ENCODE results near the gene ZNF786. TPM values are rescaled to one million over a fixed set of nuclear protein-coding genes. Genes with fewer than 3 reads are reported as not detected.
A peak's percentile ranks its signal among the peaks of the same experiment; 100 is the strongest.
"Not testable (repeated sequence)": the region's sequence is repeated elsewhere in the genome, so short reads cannot be mapped to it uniquely, and the experiment has no call there.

The ZNF786 gene
- total and polyA plus RNA-seq, 7 donors = 2.1 to 4.4 (median 3.1) TPM

- Histone ChIP-seq H3K4me1 (no peaks in the 10 kb centered on the region), H3K27ac (no peak overlapping the region), H3K4me3 (no peak overlapping the region), H3K9me3 (no peaks in the 10 kb centered on the region), H3K36me3 (ENCODE audit: insufficient read depth in 1 of 2, low read depth in 1 of 2) (no peaks in the 10 kb centered on the region), H3K27me3 (ENCODE audit: insufficient read depth in 3 of 3, low read length in 2 of 3) (no peaks in the 10 kb centered on the region)
- intact Hi-C loops (cut with DNase I) = no loop called here
- no peak for ATAC-seq
- TF ChIP-seq CTCF (IDR thresholded peaks at IDR 0.05) = no peak
- DNase-seq = no peak
- WGBS, 3 donors = 79 to 84% (median 79%) methylated on average over 6 of the region's 6 CpGs
These were observed 8.5 kb upstream of the ZNF786 start for GRCh38 chr7:149099058-149099457.

GRCh38 chr7:149097088-149097487, 6.6 kb upstream of the ZNF786 start:
- Histone ChIP-seq H3K4me1 (no peaks in the 10 kb centered on the region), H3K27me3 (ENCODE audit: insufficient read depth in 3 of 3, low read length in 2 of 3) (no peaks in the 10 kb centered on the region), H3K4me3 (no peak overlapping the region), H3K36me3 (ENCODE audit: insufficient read depth in 1 of 2, low read depth in 1 of 2) (no peaks in the 10 kb centered on the region), H3K9me3 (no peaks in the 10 kb centered on the region), H3K27ac (no peak overlapping the region)
- TF ChIP-seq CTCF (IDR thresholded peaks at IDR 0.05) = no peak
- ATAC-seq (no peak), DNase-seq (no peak)
- intact Hi-C loops (cut with DNase I) = no loop called here
- WGBS, 3 donors = 74 to 80% (median 78%) methylated on average over 4 of the region's 4 CpGs

- Histone ChIP-seq H3K36me3 (ENCODE audit: insufficient read depth in 1 of 2, low read depth in 1 of 2) (no peaks in the 10 kb centered on the region), H3K27ac (no peak overlapping the region), H3K4me1 (peaks cover 6% of the 10 kb centered on the region), H3K4me3 (no peak overlapping the region), H3K27me3 (ENCODE audit: insufficient read depth in 3 of 3, low read length in 2 of 3) (no peaks in the 10 kb centered on the region), H3K9me3 (no peaks in the 10 kb centered on the region)
- 65 to 79% (median 69%) methylated on average over 4 of the region's 4 CpGs for WGBS, 3 donors
- intact Hi-C loops (cut with DNase I) = no loop called here
- ATAC-seq (no peak), DNase-seq (no peak)
- TF ChIP-seq CTCF (IDR thresholded peaks at IDR 0.05) = no peak
These were observed 2.7 kb upstream of the ZNF786 start for GRCh38 chr7:149093228-149093627.

GRCh38 chr7:149092244-149092643, 1.7 kb upstream of the ZNF786 start:
- H3K27me3 ChIP-seq (ENCODE audit: insufficient read depth in 3 of 3, low read length in 2 of 3); DNase-seq; H3K9me3 ChIP-seq; intact Hi-C loops (cut with DNase I); ATAC-seq; H3K36me3 ChIP-seq (ENCODE audit: insufficient read depth in 1 of 2, low read depth in 1 of 2); H3K4me1 ChIP-seq: not testable (repeated sequence)
- peak overlapping the region; percentile 98 for H3K27ac ChIP-seq
- H3K4me3 ChIP-seq = peak overlapping the region; percentile 100
- 96 to 98% (median 97%) methylated on average over 20 of the region's 20 CpGs for WGBS, 3 donors

- 96 to 97% (median 96%) methylated on average over 6 of the region's 6 CpGs for WGBS, 3 donors
- no peak overlapping the region for H3K4me3 ChIP-seq
- no peak overlapping the region for H3K27ac ChIP-seq
- no peak for DNase-seq
- peaks cover 6% of the 10 kb centered on the region for H3K4me1 ChIP-seq
- TF ChIP-seq CTCF (IDR thresholded peaks at IDR 0.05) = no peak
- no peaks in the 10 kb centered on the region for H3K9me3 ChIP-seq
- intact Hi-C loops (cut with DNase I) = no loop called here
- H3K27me3 ChIP-seq (ENCODE audit: insufficient read depth in 3 of 3, low read length in 2 of 3) = no peaks in the 10 kb centered on the region
- no peak for ATAC-seq
- H3K36me3 ChIP-seq (ENCODE audit: insufficient read depth in 1 of 2, low read depth in 1 of 2) = no peaks in the 10 kb centered on the region
These were observed 3.1 kb downstream of the ZNF786 start for GRCh38 chr7:149087376-149087775.

All from psoas muscle (tissue), 8 donors.